ENCODE data around the gene CDH4.

GRCh38 chr20:61350500-61351250 lies 98.6 kb downstream of the CDH4 start:
- TF ChIP-seq, protein P1, sequence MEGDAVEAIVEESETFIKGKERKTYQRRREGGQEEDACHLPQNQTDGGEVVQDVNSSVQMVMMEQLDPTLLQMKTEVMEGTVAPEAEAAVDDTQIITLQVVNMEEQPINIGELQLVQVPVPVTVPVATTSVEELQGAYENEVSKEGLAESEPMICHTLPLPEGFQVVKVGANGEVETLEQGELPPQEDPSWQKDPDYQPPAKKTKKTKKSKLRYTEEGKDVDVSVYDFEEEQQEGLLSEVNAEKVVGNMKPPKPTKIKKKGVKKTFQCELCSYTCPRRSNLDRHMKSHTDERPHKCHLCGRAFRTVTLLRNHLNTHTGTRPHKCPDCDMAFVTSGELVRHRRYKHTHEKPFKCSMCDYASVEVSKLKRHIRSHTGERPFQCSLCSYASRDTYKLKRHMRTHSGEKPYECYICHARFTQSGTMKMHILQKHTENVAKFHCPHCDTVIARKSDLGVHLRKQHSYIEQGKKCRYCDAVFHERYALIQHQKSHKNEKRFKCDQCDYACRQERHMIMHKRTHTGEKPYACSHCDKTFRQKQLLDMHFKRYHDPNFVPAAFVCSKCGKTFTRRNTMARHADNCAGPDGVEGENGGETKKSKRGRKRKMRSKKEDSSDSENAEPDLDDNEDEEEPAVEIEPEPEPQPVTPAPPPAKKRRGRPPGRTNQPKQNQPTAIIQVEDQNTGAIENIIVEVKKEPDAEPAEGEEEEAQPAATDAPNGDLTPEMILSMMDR (conservative IDR thresholded peaks at IDR 0.05; ENCODE audit: low read length): peak; percentile 36; the same call in 1 of the 2 replicates
- TF ChIP-seq EZH2phosphoT487 (IDR thresholded peaks at IDR 0.05; ENCODE audit: borderline replicate concordance, low read depth, low read length): no peak

Measured in OCI-LY7 (cell line).